K562 (cell line): ENCODE measurements around the gene PUS7L. TPM values are rescaled to one million over a fixed set of nuclear protein-coding genes. Genes with fewer than 3 reads are reported as not detected.

Experiments
- ADNP ChIP-seq: fragments of 200-800 bp; sonication (Bioruptor generic); IDR thresholded peaks from 2 replicates; pipeline ENCODE4 v1.6.1; 2016; ENCODE audit warnings: missing genetic modification characterization, missing compliant biosample characterization
- BHLHE40 ChIP-seq: IDR thresholded peaks from 2 replicates; pipeline ENCODE4 v1.6.1; 2011; ENCODE audit warnings: low read length, improper control_type of control experiment
- CBX1 ChIP-seq: sonication (generic); IDR thresholded peaks from 2 replicates; pipeline ENCODE4 v1.6.1; 2016; ENCODE audit warnings: antibody characterized with exemption, low read depth, mild to moderate bottlenecking
- CHD1 ChIP-seq: fragments of 200-600 bp; sonication (generic); IDR thresholded peaks from one replicate; pipeline ENCODE4 v1.6.1; 2012; ENCODE audit warnings: mild to moderate bottlenecking, moderate library complexity, low read length, inconsistent platforms
- DACH1 ChIP-seq: fragments of 450-650 bp; IDR thresholded peaks from 2 replicates; pipeline ENCODE4 v1.6.1; 2018; ENCODE audit not compliant: partially characterized antibody
- ELF1 ChIP-seq: fragments of 200-800 bp; sonication (Bioruptor generic); IDR thresholded peaks from 2 replicates; pipeline ENCODE4 v1.6.1; 2016; ENCODE audit warnings: missing genetic modification characterization, missing compliant biosample characterization
- ETV6 ChIP-seq, 3 experiments: fragments of 150-350 bp in 1 of 3; sonication (generic) in 1 of 3; formaldehyde crosslinking in 1 of 3; IDR thresholded peaks; 2 replicates each; pipeline versions ENCODE4 v1.6.1 to v1.8.0; 2014 to 2022; ENCODE audit warnings: borderline replicate concordance in 2 of 3, low read depth in 2 of 3, antibody characterized with exemption in 1 of 3, low read length in 1 of 3, mild to moderate bottlenecking in 1 of 3, missing genetic modification reagents in 1 of 3
- EWSR1 ChIP-seq: fragments of 450-650 bp; IDR thresholded peaks from 2 replicates; pipeline ENCODE4 v1.6.1; 2018; ENCODE audit warnings: borderline replicate concordance, mild to moderate bottlenecking, low read depth, moderate library complexity; ENCODE audit not compliant: partially characterized antibody
- FOXA1 ChIP-seq: fragments of 450-650 bp; IDR thresholded peaks from 2 replicates; pipeline ENCODE4 v1.6.1; 2016; ENCODE audit warnings: mild to moderate bottlenecking, borderline replicate concordance
- GABPB1 ChIP-seq: sonication (generic); formaldehyde crosslinking; IDR thresholded peaks from 2 replicates; pipeline ENCODE4 v1.8.0; 2022; ENCODE audit warnings: mild to moderate bottlenecking, missing genetic modification reagents
- HNRNPL ChIP-seq: fragments of 200-400 bp; formaldehyde crosslinking; IDR thresholded peaks from 2 replicates; pipeline ENCODE4 v1.6.1; 2017; ENCODE audit warnings: low read depth, mild to moderate bottlenecking, low read length
- MXI1 ChIP-seq: IDR thresholded peaks from 2 replicates; pipeline ENCODE4 v1.6.1; 2011; ENCODE audit warnings: low read depth, mild to moderate bottlenecking, improper control_type of control experiment, low read length
- NR4A1 ChIP-seq, 2 experiments: fragments of 250-450 bp in 1 of 2; fragments of 450-650 bp in 1 of 2; sonication (Bioruptor Pico) in 1 of 2; IDR thresholded peaks; 2 replicates each; pipeline versions ENCODE4 v1.4.0 to v1.6.1; 2016 to 2020; ENCODE audit warnings: mild to moderate bottlenecking in 2 of 2, missing compliant biosample characterization in 1 of 2, missing genetic modification characterization in 1 of 2, moderate library complexity in 1 of 2
- OTX1 ChIP-seq: fragments of 450-650 bp; formaldehyde crosslinking; IDR thresholded peaks from 2 replicates; pipeline ENCODE4 v1.4.0; 2022; ENCODE audit warnings: mild to moderate bottlenecking
- RBM25 ChIP-seq: fragments of 200-400 bp; formaldehyde crosslinking; IDR thresholded peaks from 2 replicates; pipeline ENCODE4 v1.6.1; 2018; ENCODE audit warnings: low read length, low read depth, moderate library complexity; ENCODE audit not compliant: severe bottlenecking
- RCOR1 ChIP-seq, 2 experiments: IDR thresholded peaks; 2 replicates each; pipeline ENCODE4 v1.6.1; 2012; ENCODE audit warnings: low read depth in 2 of 2, low read length in 2 of 2, borderline replicate concordance in 1 of 2, improper control_type of control experiment in 1 of 2
- SIX5 ChIP-seq, 2 experiments: IDR thresholded peaks; 2 replicates each; pipeline ENCODE4 v1.6.1; 2011; ENCODE audit warnings: low read length in 2 of 2, borderline replicate concordance in 1 of 2, low read depth in 1 of 2, mild to moderate bottlenecking in 1 of 2, moderate library complexity in 1 of 2; ENCODE audit not compliant: insufficient read depth in 1 of 2
- SMAD1 ChIP-seq: fragments of 150-350 bp; IDR thresholded peaks from 2 replicates; pipeline ENCODE4 v1.6.1; 2014; ENCODE audit warnings: low read length, low read depth; ENCODE audit not compliant: partially characterized antibody
- TBP ChIP-seq: optimal IDR thresholded peaks from 2 replicates; pipeline ENCODE3; 2011; ENCODE audit warnings: low read depth, low read length, improper control_type of control experiment
- ZBTB7A ChIP-seq: IDR thresholded peaks from 2 replicates; pipeline ENCODE4 v1.6.1; 2011; ENCODE audit warnings: low read depth, mild to moderate bottlenecking, low read length, moderate library complexity, borderline replicate concordance; ENCODE audit not compliant: control insufficient read depth
- ZNF143 ChIP-seq: sonication (generic); formaldehyde crosslinking; IDR thresholded peaks from 2 replicates; pipeline ENCODE4 v1.9.0; 2022; ENCODE audit warnings: mild to moderate bottlenecking, missing genetic modification reagents
- ZNF24 ChIP-seq: fragments of 450-650 bp; IDR thresholded peaks from 2 replicates; pipeline ENCODE4 v1.6.1; 2016
- ZNF384 ChIP-seq: IDR thresholded peaks from 2 replicates; pipeline ENCODE4 v1.6.1; 2012; ENCODE audit warnings: low read depth, low read length, improper control_type of control experiment
- ZNF707 ChIP-seq: fragments of 250-450 bp; sonication (Bioruptor Pico); conservative IDR thresholded peaks from 2 replicates; pipeline ENCODE4 v1.8.0; 2022; ENCODE audit warnings: inconsistent platforms, mild to moderate bottlenecking, moderate library complexity
- ZNF75A ChIP-seq: fragments of 450-650 bp; formaldehyde crosslinking; IDR thresholded peaks from 2 replicates; pipeline ENCODE4 v1.4.0; 2020; ENCODE audit warnings: mild to moderate bottlenecking
- polyA plus RNA-seq, 8 experiments: library from polyadenylated mRNA; depleted of rRNA in 4 of 8; stranded (reverse) in 5 of 8; unstranded in 3 of 8; fragments of >200 nt; fragmentation: Nextera tagmentation in 2 of 8; fragmentation: Illumina TruSeq in 1 of 8; extraction: Ambion mirVana in 2 of 8; extraction: Trizol in 1 of 8; gene quantifications; 2 replicates each; pipeline versions ENCODE4 v1.2.1 to v1.2.3, GENCODE V29; 2011 to 2014; ENCODE audit warnings: inconsistent platforms in 1 of 8, missing spikeins in 1 of 8
- total RNA-seq, 7 experiments: library from RNA; depleted of rRNA in 6 of 7; stranded (reverse); fragments of >200 nt in 6 of 7; fragmentation: Illumina TruSeq in 2 of 7; extraction: Trizol in 2 of 7; gene quantifications; 2 replicates each; pipeline versions ENCODE4 v1.2.1 to v1.2.3, GENCODE V29; 2011 to 2021; ENCODE audit warnings: low replicate concordance in 1 of 7
- TF ChIP-seq, protein P1 (sequence below): sonication (generic); formaldehyde crosslinking; IDR thresholded peaks from 2 replicates; pipeline ENCODE4 v1.8.0; 2022; ENCODE audit warnings: mild to moderate bottlenecking, missing genetic modification reagents

The PUS7L gene
- total and polyA plus RNA-seq, 9 of the 15 experiments (the other 6 are each of a cell fraction or from before 2014, with no cell fraction given): 10.8 to 53.3 (median 25.2) TPM

DNA sequence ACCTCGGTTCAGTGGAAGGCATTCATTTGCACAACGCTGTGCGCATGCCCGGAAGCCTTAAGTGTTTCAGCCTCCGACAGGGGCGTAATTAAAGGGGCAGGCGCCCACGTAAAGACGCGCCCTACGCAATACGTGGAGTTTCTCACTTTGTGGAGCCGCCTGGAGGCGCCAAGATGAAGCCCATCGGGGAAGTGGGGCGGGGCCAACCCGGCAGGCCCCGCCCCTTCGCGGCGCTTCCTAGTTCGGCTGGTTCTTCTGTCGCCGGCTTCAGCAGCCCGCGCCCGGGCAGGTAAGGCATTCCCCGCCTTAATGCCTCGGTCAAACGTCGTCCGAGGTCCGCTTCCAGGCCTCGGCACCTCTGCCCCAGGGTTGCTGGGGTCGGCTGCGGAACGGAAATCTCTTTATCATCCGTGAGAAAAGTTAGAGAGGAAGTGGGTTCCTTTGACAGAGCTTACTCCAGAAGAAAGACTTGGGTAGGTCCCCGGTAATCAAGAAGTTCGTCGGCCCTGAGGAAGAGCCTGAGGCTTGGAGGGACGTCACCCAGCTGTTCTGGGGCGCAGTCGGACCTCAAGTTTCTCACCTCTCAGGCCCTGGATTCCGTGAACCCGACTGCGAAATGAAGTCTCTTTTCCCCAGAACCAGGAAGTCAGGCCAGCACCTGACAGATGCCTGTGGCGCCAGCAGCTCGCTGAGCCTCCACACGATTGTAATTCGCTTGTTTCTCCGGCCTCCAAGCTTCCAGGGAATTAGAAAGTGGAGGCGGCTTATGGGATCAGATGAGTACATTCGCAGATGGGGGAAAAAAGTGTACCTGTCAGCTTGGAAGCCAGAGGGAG, at the start of gene PUS7L, which contains the start of gene IRAK4 (continued):
- TF ChIP-seq GABPB1 (CRISPR knock-in tag): no peak
- TF ChIP-seq, protein P1, sequence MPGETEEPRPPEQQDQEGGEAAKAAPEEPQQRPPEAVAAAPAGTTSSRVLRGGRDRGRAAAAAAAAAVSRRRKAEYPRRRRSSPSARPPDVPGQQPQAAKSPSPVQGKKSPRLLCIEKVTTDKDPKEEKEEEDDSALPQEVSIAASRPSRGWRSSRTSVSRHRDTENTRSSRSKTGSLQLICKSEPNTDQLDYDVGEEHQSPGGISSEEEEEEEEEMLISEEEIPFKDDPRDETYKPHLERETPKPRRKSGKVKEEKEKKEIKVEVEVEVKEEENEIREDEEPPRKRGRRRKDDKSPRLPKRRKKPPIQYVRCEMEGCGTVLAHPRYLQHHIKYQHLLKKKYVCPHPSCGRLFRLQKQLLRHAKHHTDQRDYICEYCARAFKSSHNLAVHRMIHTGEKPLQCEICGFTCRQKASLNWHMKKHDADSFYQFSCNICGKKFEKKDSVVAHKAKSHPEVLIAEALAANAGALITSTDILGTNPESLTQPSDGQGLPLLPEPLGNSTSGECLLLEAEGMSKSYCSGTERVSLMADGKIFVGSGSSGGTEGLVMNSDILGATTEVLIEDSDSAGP: peak; percentile 74; the same call in 1 of the 2 replicates
- no peak for TF ChIP-seq RBM25
- TF ChIP-seq SMAD1: no peak
- TF ChIP-seq ZNF75A (CRISPR knock-in tag): no peak
- no peak for TF ChIP-seq EWSR1
- no peak for TF ChIP-seq CHD1
- TF ChIP-seq ZNF384: no peak
- no peak for TF ChIP-seq DACH1
- no peak for TF ChIP-seq OTX1 (CRISPR knock-in tag)
- no peak for TF ChIP-seq HNRNPL
- peak; percentile 46 for TF ChIP-seq TBP
- TF ChIP-seq BHLHE40: no peak
- TF ChIP-seq CBX1: no peak; the same call in 1 of the 2 replicates
- peak; percentile 85 for TF ChIP-seq ZNF24
- no peak for TF ChIP-seq RCOR1 (IDR thresholded peaks at IDR 0.05; ENCODE audit: borderline replicate concordance in 1 of 2, low read depth in 2 of 2, low read length in 2 of 2)
- no peak for TF ChIP-seq NR4A1 (CRISPR knock-in tag; IDR thresholded peaks at IDR 0.05)
- TF ChIP-seq NR4A1 (tag; IDR thresholded peaks at IDR 0.05): no peak
- TF ChIP-seq ZNF707 (CRISPR knock-in tag): no peak
- no peak for TF ChIP-seq ZBTB7A
- no peak for TF ChIP-seq MXI1
- TF ChIP-seq ADNP (tag): no peak
- TF ChIP-seq SIX5 (IDR thresholded peaks at IDR 0.05; ENCODE audit: borderline replicate concordance in 1 of 2, insufficient read depth in 1 of 2, low read depth in 1 of 2, low read length in 2 of 2): no peak; a peak in 1 of 4 replicates
- no peak for TF ChIP-seq ZNF143 (CRISPR knock-in tag)
- TF ChIP-seq ETV6 (IDR thresholded peaks at IDR 0.05; ENCODE audit: borderline replicate concordance in 1 of 2, low read depth in 2 of 2, low read length in 1 of 2): peak in 1 of 2 experiments; percentile 74; a peak in 1 of 4 replicates
- no peak for TF ChIP-seq ETV6 (CRISPR knock-in tag; IDR thresholded peaks at IDR 0.05; ENCODE audit: borderline replicate concordance)
- peak; percentile 87 for TF ChIP-seq ELF1 (tag)
- no peak for TF ChIP-seq FOXA1
